Measurements from ENCODE around the gene CDKAL1. TPM values are rescaled to one million over a fixed set of nuclear protein-coding genes. Genes with fewer than 3 reads are reported as not detected.

CDKAL1 gene
- total RNA-seq, 4 donors from 2014 or later = 11.8 to 21.4 (median 13.8) TPM

- ATAC-seq (ENCODE audit: low FRiP score) = no peak
These were observed 537.7 kb downstream of the CDKAL1 start for GRCh38 chr6:21071780-21072468.

GRCh38 chr6:21073318-21073839 is 539.1 kb downstream of the CDKAL1 start:
- no peak for ATAC-seq (ENCODE audit: low FRiP score)
- no peak for DNase-seq (ENCODE audit: low spot score)
- TF ChIP-seq CTCF (IDR thresholded peaks at IDR 0.05) = no peak

More at GRCh38 chr6:21071780-21072468, 537.7 kb downstream of the CDKAL1 start:
- TF ChIP-seq CTCF (IDR thresholded peaks at IDR 0.05) = no peak
- no peak for DNase-seq (ENCODE audit: low spot score)

- no peak for TF ChIP-seq CTCF (IDR thresholded peaks at IDR 0.05)
- DNase-seq (ENCODE audit: low spot score) (no peak), ATAC-seq (ENCODE audit: low FRiP score) (no peak)
These were observed 540.2 kb downstream of the CDKAL1 start for GRCh38 chr6:21074484-21074883.

GRCh38 chr6:21075986-21076385 is 541.7 kb downstream of the CDKAL1 start:
- no peak for ATAC-seq (ENCODE audit: low FRiP score)
- no peak for DNase-seq (ENCODE audit: low spot score)

GRCh38 chr6:21078497-21078896 is 544.2 kb downstream of the CDKAL1 start:
- TF ChIP-seq CTCF (IDR thresholded peaks at IDR 0.05) = no peak
- ATAC-seq (ENCODE audit: low FRiP score) = no peak

More at GRCh38 chr6:21075986-21076385, 541.7 kb downstream of the CDKAL1 start:
- no peak for TF ChIP-seq CTCF (IDR thresholded peaks at IDR 0.05)

GRCh38 chr6:21079468-21080048 is 545.3 kb downstream of the CDKAL1 start:
- no peak for TF ChIP-seq CTCF (IDR thresholded peaks at IDR 0.05)
- no peak for DNase-seq (ENCODE audit: low spot score)
- ATAC-seq (ENCODE audit: low FRiP score) = no peak

More at GRCh38 chr6:21078497-21078896, 544.2 kb downstream of the CDKAL1 start:
- no peak for DNase-seq (ENCODE audit: low spot score)

Data from omental fat pad (tissue), 4 donors.